Uterus (tissue), 4 donors: ENCODE measurements around the gene KCND2. TPM values are rescaled to one million over a fixed set of nuclear protein-coding genes. Genes with fewer than 3 reads are reported as not detected.

Experiments used
- DNase-seq, 2 donors: peaks; one replicate each; pipeline ENCODE4 v3.0.0-alpha.2; 2019 to 2020
- H3K27ac ChIP-seq, 2 donors: fragments of 200-600 bp; sonication (generic); 1 replicate in 1 of 2; 2 replicates in 1 of 2; pipeline ENCODE4 v1.5.1; 2016 to 2018
- H3K27me3 ChIP-seq, 2 donors: fragments of 200-600 bp; sonication (generic); one replicate each; pipeline ENCODE4 v1.5.1; 2018 to 2019; ENCODE audit warnings: control low read depth in 1 of 2
- H3K36me3 ChIP-seq, 2 donors: fragments of 200-600 bp; sonication (generic); one replicate each; pipeline ENCODE4 v1.5.1; 2019; ENCODE audit warnings: control low read depth in 1 of 2
- H3K4me1 ChIP-seq, 2 donors: fragments of 200-600 bp; sonication (generic); one replicate each; pipeline ENCODE4 v1.5.1; 2018 to 2019; ENCODE audit warnings: control low read depth in 1 of 2
- H3K4me3 ChIP-seq, 2 donors: fragments of 200-600 bp; sonication (generic); 1 replicate in 1 of 2; 2 replicates in 1 of 2; pipeline ENCODE4 v1.5.1; 2018 to 2019; ENCODE audit warnings: mild to moderate bottlenecking in 1 of 2
- H3K9me3 ChIP-seq, 2 donors: fragments of 200-600 bp; sonication (generic); one replicate each; pipeline ENCODE4 v1.5.1; 2019; ENCODE audit warnings: control low read depth in 1 of 2
- POLR2A ChIP-seq, 2 donors: fragments of 450-650 bp; IDR thresholded peaks; one replicate each; pipeline ENCODE4 v1.6.1; 2016; ENCODE audit warnings: antibody characterized with exemption in 2 of 2, mild to moderate bottlenecking in 1 of 2, moderate library complexity in 1 of 2
- intact Hi-C: fragments of 100-400 bp; cut with DNase I; formaldehyde crosslinking; loops from one replicate; pipeline ENCODE4 v1.15.1; 2023; ENCODE audit warnings: low total_unique reads
- total RNA-seq, 4 donors: library from RNA; depleted of rRNA in 3 of 4; stranded (reverse); fragments of >200 nt in 3 of 4; gene quantifications; one replicate each; pipeline versions ENCODE4 v1.1.0 to v1.2.4, GENCODE V29; 2014 to 2023
- TF ChIP-seq, protein P1 (sequence below), 4 experiments: fragments of 200-600 bp in 2 of 4; fragments of 450-650 bp in 2 of 4; sonication (generic) in 2 of 4; IDR thresholded peaks; one replicate each; pipeline ENCODE4 v1.5.1; 2016 to 2019; ENCODE audit warnings: antibody characterized with exemption in 4 of 4, mild to moderate bottlenecking in 2 of 4, moderate library complexity in 1 of 4
- donor health status: DM: yes; HTN: yes; CAD: no.

The KCND2 gene
- total RNA-seq, 4 donors from 2014 or later: 0.26 to 6.0 (median 4.5) TPM

DNA sequence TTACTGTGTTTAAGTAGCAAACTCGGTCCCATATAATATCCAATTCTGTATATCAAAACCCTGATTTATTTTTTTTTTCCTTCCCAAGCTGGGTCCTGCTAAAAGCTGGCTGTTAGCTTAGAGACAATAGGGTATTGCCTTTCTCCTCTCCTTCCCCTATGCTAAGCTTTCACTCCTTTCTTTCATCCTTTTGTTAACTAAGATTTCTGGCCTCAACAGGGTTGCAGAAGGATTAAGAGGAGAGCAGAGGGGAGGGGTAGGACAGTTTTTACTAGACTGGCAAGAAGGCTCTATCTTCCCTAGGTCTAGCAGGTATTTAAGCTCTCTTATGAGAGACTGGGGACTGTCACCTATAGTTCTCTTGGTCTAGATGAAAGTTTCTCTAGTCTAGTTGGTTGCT, 229.2 kb downstream of the KCND2 start:
- Histone ChIP-seq H3K9me3 (no peaks in the 10 kb centered on the region), H3K4me3 (no peak overlapping the region), H3K27me3 (no peaks in the 10 kb centered on the region), H3K36me3 (no peaks in the 10 kb centered on the region), H3K27ac (no peak overlapping the region), H3K4me1 (no peaks in the 10 kb centered on the region)
- intact Hi-C loops: no loop called here
- no peak for TF ChIP-seq POLR2A (IDR thresholded peaks at IDR 0.05)
- TF ChIP-seq, protein P1, sequence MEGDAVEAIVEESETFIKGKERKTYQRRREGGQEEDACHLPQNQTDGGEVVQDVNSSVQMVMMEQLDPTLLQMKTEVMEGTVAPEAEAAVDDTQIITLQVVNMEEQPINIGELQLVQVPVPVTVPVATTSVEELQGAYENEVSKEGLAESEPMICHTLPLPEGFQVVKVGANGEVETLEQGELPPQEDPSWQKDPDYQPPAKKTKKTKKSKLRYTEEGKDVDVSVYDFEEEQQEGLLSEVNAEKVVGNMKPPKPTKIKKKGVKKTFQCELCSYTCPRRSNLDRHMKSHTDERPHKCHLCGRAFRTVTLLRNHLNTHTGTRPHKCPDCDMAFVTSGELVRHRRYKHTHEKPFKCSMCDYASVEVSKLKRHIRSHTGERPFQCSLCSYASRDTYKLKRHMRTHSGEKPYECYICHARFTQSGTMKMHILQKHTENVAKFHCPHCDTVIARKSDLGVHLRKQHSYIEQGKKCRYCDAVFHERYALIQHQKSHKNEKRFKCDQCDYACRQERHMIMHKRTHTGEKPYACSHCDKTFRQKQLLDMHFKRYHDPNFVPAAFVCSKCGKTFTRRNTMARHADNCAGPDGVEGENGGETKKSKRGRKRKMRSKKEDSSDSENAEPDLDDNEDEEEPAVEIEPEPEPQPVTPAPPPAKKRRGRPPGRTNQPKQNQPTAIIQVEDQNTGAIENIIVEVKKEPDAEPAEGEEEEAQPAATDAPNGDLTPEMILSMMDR (IDR thresholded peaks at IDR 0.05): no peak
- no peak for DNase-seq

DNA sequence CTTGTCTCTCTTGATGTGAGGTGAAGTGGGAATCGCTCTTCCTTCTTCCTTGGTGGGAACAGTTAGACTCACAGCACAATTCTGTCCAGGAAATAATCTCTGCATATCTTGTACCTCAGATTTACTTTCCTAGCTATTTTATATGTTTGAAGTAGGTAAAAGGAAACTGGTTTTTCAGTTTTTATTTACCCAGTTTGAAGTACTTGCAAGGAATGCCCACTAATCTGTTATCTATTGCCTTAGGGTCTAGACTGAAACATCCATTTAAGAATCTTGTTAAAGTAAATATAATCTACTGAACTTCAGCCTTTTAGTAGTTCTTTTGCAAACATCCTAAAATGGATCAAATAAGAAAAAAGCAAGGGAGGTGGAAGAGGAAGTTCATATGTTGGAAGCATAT, 229.8 kb downstream of the KCND2 start:
- Histone ChIP-seq H3K27ac (no peak overlapping the region), H3K27me3 (no peaks in the 10 kb centered on the region), H3K4me3 (no peak overlapping the region), H3K36me3 (no peaks in the 10 kb centered on the region), H3K4me1 (no peaks in the 10 kb centered on the region), H3K9me3 (no peaks in the 10 kb centered on the region)
- TF ChIP-seq, protein P1 (IDR thresholded peaks at IDR 0.05): no peak
- TF ChIP-seq POLR2A (IDR thresholded peaks at IDR 0.05): no peak
- no peak for DNase-seq
- intact Hi-C loops: no loop called here

DNA sequence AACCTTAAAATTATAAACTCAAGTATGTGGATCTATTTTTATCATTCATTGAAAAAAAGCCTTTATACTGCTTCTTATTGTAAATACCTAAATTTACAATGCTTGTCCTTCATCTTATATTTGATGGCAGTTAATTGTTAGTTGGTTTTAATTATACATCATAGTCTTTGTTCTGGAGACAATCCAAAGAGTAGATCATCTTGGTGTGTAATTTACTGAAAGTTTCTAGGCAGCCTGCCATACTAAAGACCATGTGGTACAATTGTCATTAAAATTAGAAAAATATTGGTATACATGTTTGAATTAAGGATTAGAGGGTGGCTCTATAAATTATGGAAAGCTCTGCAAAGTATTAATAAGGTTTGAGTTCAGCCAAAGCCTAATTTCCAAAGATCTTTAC, 231.4 kb downstream of the KCND2 start:
- Histone ChIP-seq H3K9me3 (no peaks in the 10 kb centered on the region), H3K4me3 (no peak overlapping the region), H3K36me3 (no peaks in the 10 kb centered on the region), H3K27ac (no peak overlapping the region), H3K27me3 (no peaks in the 10 kb centered on the region), H3K4me1 (no peaks in the 10 kb centered on the region)
- TF ChIP-seq, protein P1 (IDR thresholded peaks at IDR 0.05): no peak
- no peak for TF ChIP-seq POLR2A (IDR thresholded peaks at IDR 0.05)
- no peak for DNase-seq
- intact Hi-C loops: no loop called here

DNA sequence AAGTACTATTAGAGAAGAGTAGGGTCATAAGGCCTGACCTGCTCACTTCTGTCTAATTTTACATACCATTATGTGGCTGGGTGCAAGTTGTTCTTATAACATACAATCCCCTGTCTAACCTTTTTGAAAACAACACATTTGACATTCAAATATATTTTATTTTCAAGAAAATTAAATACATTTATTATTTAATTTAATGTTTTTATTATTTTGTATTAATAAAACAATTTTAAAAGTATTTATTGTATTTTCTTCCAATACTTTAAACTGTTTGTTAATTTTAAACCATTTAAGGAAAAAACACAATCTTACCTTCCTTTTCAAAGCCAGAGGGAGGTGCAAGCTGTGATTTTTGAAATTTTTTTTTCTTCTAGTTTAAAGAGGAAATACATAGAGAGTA, 232.8 kb downstream of the KCND2 start:
- no peak for TF ChIP-seq POLR2A (IDR thresholded peaks at IDR 0.05)
- TF ChIP-seq, protein P1 (IDR thresholded peaks at IDR 0.05): no peak
- Histone ChIP-seq H3K36me3 (no peaks in the 10 kb centered on the region), H3K27me3 (no peaks in the 10 kb centered on the region), H3K27ac (no peak overlapping the region), H3K4me3 (no peak overlapping the region), H3K9me3 (no peaks in the 10 kb centered on the region), H3K4me1 (no peaks in the 10 kb centered on the region)
- DNase-seq: no peak
- intact Hi-C loops: no loop called here

DNA sequence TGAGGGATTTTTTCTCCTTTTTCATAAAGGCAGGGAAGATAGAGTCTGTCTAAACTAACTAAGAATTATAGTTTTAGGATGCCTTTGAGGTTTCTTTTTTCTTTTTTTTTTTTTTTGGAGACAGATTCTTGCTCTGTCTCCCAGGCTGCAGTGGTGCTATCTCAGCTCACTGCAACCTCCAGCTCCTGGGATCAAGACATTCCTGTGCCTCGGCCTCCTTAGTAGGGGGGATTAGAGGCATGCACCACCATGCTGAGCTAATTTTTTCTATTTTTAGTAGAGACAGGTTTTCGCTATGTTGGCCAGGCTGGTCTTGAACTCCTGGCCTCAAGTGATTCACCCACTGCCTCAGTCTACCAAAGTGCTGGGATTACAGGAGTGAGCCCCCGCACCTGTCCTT, 239.7 kb downstream of the KCND2 start:
- DNase-seq: no peak
- no peaks in the 10 kb centered on the region for H3K9me3 ChIP-seq
- no peaks in the 10 kb centered on the region for H3K4me1 ChIP-seq
- no peak for TF ChIP-seq POLR2A (IDR thresholded peaks at IDR 0.05)
- TF ChIP-seq, protein P1 (IDR thresholded peaks at IDR 0.05): no peak
- H3K4me3 ChIP-seq: no peak overlapping the region
- intact Hi-C loops: no loop called here
- peaks cover 0 to 2% of the 10 kb centered on the region in 2 donors for H3K36me3 ChIP-seq
- H3K27ac ChIP-seq: no peak overlapping the region
- H3K27me3 ChIP-seq: no peaks in the 10 kb centered on the region
